GM19239 (cell line): ENCODE data around the gene ATP13A2.
A peak's percentile ranks its signal among the peaks of the same experiment; 100 is the strongest.
"Not testable (repeated sequence)": the region's sequence is repeated elsewhere in the genome, so short reads cannot be mapped to it uniquely, and the experiment has no call there.

Experiments
- DNase-seq: peaks from one replicate; pipeline ENCODE4 v3.0.0; 2011; ENCODE audit warnings: low spot score; ENCODE audit not compliant: insufficient read length
- FAIRE-seq: peaks from 2 replicates; lab custom pipeline; 2011; peaks lifted over from hg19 to GRCh38; lab: Jason Lieb, UNC

Gene ATP13A2

DNA sequence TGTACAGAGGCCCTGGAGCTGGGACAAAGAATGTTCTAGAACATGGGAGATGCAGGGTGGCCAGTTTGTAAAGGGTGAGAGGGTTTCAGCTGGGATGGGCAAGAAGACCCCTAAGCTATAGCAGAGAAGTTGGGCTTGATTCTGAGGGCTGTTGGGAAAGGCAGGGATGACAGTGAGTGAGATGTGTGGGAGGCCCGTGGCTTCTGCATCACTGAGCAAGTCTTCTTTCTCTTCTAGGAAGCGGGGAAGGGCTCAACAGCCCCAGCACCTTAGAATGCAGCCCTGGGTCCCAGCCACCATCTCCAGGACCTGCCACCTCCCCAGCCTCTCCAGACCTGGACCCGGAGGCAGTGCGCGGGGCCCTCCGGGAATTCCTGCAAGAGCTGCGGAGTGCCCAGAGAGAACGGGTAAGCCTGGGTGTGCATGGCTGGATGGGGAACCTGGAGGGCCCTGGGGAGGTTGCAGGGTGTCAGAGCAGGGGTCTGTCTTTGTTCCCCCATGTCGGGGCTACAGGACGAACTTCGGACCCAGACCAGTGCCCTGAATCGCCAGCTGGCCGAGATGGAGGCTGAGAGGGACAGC is 46.2 kb downstream of the ATP13A2 start:
- FAIRE-seq, result no peak

DNA sequence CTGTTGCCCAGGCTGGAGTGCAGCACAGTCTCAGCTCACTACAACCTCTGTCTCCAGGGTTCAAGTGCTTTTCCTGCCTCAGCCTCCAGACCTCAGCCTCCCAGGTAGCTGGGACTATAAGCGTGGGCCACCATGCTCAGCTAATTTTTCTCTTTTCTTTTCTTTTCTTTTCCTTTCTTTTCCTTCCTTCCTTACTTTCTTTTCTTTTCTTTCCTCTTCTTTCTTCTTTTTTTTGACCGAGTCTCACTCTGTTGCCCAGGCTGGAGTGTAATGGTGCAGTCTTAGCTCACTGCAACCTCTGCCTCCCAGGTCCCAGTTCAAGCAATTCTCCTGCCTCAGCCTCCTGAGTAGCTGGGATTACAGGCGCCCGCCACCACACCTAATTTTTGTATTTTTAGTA is 47.6 kb downstream of the ATP13A2 start:
- FAIRE-seq, DNase-seq: not testable (repeated sequence)

More for the DNA sequence above, 46.2 kb downstream of the ATP13A2 start:
- DNase-seq, result no peak

DNA sequence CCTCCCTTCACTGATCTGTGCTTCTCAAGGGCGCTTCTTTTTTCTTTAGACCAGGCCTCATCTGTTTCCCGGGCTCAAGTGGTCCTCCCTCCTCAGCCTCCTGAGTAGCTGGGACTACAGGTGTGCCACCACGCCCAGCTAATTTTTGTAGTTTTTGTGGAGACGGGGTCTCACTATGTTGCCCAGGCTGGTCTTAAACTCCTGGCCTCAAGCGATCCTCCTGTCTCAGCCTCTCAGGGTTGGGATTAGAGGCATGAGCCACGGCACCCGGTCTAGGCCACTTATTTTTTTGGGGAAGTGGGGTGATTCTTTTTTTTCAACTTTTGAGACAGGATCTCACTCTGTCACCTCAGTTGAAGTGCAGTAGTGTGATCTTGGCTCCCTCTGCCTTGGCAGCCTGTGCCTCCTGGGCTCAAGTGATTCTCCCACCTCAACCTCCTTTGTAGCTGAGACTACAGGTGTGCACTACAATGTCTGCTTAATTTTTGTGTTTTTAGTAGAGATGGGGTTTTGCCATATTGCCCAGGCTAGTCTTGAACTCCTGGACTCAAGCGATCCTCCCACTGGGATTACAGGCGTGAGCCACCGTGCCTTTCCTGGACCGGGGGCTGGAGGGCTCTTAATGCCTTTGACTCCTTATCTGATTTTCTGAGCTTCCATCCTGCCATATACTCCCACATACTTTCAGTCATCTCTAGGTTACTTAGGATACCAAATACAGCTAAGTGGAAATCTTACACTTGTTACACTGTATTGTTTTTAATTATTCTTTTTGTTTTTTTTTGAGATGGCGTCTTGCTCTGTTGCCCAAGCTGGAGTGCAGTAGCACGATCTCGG is 50.2 kb downstream of the ATP13A2 start:
- DNase-seq (no peak), FAIRE-seq (no peak)

DNA sequence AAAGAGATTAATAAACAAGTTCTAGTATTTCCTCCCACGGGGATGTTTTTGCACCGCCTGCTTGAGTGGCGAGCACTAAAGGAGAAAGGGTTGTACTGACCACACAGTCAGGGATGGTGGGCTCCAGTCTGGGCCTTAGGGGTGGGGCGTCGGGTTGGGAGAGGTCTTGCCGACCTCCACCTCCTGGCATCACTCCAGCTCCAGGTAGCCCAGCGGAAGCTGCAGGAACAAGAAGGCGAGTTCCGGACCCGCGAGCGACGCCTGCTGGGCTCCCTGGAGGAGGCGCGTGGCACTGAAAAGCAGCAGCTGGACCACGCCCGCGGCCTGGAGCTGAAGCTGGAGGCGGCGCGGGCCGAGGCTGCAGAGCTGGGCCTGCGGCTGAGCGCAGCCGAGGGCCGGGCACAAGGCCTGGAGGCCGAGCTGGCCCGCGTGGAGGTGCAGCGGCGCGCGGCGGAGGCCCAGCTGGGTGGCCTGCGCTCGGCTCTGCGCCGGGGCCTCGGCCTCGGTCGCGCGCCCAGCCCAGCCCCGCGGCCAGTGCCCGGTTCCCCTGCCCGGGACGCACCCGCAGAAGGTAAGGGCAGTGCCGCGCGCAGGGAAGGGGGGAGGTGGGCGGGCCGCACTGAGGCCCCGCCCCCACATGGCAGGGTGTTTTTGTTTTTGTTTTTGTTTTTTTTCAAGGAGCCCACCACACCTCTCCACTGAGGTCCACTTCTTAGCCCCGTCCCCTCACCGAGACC is 51.0 kb downstream of the ATP13A2 start:
- peak; percentile 89 for DNase-seq
- FAIRE-seq, result peak; percentile 93

DNA sequence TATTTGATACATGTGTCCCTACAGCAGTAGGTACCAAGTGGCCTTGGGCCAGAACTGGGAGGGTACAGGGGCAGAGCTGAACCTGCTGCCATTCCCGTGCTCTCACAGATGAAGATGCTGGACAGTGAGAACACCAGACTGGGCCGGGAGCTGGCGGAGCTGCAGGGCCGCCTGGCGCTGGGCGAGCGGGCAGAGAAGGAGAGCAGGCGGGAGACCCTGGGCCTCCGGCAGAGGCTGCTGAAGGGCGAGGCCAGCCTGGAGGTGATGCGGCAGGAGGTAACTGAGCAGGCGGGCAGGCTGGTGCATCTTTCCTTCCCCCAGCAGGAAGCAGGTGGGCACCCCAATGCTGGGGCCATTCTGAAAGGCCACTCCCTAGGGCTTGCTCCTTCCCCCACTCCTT is 53.3 kb downstream of the ATP13A2 start:
- no peak for FAIRE-seq
- no peak for DNase-seq

DNA sequence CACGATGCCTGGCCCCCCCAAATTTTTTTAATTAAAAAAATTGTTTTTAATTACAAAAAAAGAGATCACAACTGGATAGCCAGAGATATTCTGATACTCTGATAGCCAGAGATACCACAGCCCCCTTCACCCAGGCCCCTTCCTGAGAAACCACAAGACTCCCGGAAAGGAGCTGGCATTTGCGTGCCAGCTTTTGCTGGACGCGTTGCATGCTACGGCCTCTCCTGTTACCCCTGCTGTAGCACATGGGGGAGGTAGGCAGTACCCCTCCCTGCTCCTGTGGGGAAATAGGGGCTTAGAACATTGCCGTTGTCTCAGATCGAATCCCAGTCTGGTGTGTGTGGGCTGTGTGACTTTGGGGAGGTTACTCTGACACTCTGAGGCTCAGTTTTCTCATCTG is 54.0 kb downstream of the ATP13A2 start:
- FAIRE-seq, result no peak
- no peak for DNase-seq

DNA sequence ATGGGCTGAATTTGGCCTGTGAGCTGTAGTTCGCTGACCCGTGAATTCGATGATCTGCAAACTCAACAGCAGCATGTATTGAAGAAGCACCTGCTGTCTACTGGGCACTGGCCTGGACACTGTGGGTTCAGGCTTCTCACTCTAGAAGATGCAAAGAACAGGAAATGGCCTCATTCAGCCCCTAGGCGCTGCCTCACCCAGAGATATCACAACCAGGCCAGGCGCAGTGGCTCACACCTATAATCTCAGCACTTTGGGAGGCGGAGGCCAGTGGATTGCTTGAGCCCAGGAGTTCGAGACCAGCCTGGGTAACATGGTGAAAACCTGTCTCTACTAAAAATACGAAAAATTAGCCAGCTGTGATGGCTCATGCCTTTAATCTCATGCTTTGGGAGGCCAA is 55.0 kb downstream of the ATP13A2 start:
- DNase-seq, result no peak

DNA sequence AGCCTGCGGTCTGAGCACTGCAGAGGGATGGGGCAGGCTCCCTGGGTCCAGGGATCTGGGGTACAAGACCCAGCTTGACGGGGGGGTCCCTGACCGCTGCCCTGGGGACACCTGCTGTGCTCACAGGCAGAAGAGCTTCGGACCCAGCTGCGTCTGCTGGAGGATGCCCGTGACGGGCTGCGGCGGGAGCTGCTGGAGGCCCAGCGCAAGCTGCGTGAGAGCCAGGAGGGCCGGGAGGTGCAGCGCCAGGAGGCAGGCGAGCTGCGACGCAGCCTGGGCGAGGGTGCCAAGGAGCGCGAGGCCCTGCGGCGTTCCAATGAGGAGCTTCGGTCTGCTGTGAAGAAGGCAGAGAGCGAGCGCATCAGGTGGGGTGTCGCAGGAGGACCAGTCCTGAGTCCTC is 56.5 kb downstream of the ATP13A2 start:
- no peak for DNase-seq
- no peak for FAIRE-seq

More for the DNA sequence above, 55.0 kb downstream of the ATP13A2 start:
- no peak for FAIRE-seq

DNA sequence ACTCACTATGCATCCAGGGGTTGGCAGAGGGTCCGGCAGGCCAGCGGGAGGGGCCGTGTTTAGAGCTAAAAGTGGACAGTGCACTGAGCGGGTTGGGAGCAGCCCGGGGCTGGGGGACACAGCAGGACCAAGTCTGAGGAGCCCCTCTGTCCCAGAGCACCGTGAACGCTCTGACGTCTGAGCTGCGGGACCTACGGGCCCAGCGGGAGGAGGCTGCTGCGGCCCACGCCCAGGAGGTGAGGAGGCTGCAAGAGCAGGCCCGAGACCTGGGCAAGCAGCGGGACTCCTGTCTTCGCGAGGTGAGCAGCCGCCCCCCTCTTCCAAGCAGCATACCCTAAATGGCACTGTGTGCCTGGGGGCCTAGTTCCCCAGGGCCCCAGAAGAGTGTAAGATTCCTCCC is 57.1 kb downstream of the ATP13A2 start:
- no peak for FAIRE-seq
- DNase-seq, result no peak

DNA sequence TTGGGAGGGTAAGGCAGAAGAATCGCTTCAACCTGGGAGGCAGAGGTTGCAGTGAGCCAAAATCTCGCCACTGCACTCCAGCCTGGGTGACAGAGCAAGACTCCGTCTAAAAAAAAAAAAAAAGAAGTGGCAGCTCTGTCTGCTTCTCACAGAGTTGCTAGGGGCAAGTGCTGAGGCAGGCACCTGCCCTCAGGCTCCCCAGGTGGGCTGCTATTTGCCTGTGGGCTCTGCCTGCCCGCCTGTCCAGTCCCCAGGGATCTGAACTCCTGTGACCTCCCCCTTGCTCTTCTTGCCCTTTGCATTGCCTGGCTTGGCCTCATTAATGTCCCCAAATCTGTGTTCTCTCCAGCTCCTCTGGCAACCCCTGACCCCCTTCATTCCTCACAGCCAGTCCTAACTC is 59.4 kb downstream of the ATP13A2 start:
- FAIRE-seq, result not testable (repeated sequence)

DNA sequence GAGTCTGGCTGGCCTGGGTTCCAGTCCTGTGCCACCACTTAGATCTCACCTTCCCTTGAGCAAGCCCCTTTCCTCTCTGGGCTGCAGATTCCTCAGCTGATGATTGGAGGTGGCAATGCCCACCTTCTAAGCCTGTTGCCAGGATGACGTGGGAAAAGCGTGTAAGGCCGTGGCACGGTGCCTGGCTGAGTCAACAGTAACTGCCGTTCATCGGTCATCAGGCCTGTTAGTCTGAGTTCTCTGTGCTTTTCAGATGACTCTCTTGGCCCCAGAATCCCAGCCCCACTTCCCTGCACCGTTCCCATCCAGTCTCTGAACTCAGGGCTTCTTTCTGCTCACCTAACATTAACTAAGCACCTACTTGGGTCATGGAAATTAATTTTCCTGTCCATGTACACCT is 62.7 kb downstream of the ATP13A2 start:
- FAIRE-seq, result peak; percentile 4
- DNase-seq, result not testable (repeated sequence)

More for the DNA sequence above, 59.4 kb downstream of the ATP13A2 start:
- DNase-seq, result not testable (repeated sequence)

DNA sequence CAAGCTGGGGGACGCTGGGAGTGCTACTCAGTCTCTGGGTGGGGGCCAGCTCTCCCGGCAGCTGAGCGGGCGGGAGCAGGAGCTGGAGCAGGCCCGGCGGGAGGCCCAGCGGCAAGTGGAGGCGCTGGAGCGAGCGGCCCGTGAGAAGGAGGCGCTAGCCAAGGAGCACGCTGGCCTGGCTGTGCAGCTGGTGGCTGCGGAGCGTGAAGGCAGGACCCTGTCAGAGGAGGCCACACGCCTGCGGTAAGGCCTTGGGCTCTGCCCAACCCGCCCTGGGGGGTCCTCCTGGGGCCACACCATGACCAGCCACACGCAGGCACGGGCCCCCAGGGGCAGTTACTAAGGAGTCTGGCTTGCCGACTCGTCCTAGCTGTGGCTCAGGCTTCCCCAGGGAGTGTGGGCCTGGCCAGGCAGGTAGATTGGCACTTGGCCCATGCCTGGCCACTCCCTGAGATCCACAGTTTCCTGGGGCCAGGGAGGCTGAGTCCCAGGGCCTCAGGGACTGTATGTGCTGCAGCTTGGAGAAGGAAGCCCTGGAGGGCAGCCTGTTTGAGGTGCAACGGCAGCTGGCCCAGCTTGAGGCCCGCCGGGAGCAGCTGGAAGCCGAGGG is 63.3 kb downstream of the ATP13A2 start:
- DNase-seq, FAIRE-seq: not testable (repeated sequence)

DNA sequence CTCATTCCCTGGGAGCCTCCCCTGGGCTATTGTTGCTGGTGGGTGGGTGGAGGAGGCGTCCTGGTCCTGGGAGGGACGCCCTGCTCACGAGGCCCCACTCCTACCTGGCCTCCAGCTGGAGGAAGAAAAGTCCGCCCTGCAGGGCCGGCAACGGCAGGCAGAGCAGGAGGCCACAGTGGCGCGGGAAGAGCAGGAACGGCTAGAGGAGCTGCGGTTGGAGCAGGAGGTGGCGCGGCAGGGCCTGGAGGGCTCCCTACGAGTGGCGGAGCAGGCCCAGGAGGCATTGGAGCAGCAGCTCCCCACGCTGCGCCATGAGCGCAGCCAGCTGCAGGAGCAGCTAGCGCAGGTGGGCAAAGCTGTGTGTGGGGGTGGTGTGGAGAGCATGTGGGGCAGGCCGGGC is 65.1 kb downstream of the ATP13A2 start:
- DNase-seq, result no peak
- no peak for FAIRE-seq

DNA sequence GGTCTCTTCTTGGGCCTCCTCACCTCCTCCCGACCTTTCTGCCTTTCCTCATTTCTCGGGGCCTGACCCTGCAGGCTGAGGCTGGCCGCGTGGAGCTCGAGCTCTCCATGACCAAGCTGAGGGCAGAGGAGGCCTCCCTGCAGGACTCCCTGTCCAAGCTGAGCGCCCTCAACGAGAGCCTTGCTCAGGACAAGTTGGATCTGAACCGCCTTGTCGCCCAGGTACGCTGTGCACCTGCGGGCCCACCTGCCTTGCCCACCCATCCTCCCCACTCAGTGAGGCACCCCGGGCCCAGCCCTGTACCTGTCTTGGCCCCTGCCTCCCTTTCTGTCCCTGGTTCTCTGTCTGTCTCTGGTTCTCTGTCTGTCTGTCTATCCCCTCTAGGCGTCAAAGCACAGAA is 65.5 kb downstream of the ATP13A2 start:
- not testable (repeated sequence) for DNase-seq, FAIRE-seq

DNA sequence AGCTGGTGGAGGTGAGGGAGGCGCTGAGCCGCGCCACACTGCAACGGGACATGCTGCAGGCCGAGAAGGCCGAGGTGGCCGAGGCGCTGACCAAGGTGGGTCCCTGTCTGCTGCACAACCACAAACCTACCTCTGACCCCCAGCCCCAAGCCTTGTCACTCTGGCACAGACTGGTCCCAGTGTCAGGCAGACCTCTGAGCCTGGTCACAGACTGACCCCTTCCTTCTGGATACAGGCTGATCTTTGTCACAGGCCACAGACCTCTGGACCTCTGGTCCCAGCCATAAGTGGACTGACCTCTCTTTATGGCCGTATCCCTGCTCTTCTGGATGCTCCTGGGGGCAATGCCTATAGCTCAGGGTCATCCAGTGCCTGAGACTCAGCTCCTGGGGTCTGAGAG is 66.2 kb downstream of the ATP13A2 start:
- not testable (repeated sequence) for FAIRE-seq, DNase-seq

DNA sequence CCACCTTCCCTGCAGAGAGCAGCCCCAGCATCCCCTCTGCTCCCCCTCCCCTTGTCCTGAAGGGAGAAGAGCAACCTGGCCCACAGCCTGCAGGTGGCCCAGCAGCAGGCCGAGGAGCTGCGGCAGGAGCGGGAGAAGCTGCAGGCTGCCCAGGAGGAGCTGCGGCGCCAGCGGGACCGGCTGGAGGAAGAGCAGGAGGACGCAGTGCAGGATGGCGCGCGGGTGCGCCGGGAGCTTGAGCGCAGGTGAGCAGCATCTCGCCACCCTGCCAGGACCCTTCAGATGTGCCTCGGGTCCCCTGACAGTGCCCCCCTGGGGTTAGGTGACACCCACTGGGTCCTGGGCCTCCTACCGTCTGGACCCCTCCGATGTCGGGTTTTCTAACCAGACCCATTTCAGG is 67.7 kb downstream of the ATP13A2 start:
- FAIRE-seq (no peak), DNase-seq (no peak)

DNA sequence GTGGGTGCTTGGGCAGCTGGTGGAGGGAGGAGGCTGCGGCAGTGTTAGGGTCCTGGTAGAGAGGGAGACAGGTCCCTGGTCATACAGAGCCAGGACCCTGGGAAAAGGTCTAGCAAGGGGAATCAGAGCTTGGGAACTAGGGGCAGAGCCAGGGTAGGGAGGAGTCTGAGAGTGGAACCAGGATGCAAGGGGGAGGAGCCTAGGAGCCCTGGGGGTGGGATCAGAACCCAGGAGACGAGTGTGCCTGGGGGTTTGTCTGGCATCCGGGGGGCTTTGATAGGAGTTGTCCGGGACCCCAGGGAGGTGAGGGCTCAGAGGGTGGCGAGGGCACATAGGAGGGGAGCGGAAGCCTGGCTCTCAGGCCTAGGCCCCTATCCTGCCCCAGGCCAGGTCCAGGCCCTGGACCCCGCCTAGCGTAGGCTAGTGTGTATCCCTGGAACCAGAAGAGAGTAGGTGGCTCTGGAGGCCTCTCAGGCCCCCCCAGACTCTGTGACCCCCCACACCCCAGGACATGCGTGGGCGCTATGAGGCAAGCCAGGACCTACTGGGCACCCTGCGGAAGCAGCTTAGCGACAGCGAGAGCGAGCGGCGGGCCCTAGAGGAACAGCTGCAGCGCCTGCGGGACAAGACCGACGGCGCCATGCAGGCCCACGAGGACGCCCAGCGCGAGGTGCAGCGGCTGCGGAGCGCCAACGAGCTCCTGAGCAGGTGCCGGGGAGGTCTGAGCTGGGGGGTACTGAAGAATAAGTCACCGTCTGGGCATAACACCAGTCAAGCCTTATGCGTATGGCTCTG is 72.1 kb downstream of the ATP13A2 start:
- FAIRE-seq, DNase-seq: not testable (repeated sequence)

DNA sequence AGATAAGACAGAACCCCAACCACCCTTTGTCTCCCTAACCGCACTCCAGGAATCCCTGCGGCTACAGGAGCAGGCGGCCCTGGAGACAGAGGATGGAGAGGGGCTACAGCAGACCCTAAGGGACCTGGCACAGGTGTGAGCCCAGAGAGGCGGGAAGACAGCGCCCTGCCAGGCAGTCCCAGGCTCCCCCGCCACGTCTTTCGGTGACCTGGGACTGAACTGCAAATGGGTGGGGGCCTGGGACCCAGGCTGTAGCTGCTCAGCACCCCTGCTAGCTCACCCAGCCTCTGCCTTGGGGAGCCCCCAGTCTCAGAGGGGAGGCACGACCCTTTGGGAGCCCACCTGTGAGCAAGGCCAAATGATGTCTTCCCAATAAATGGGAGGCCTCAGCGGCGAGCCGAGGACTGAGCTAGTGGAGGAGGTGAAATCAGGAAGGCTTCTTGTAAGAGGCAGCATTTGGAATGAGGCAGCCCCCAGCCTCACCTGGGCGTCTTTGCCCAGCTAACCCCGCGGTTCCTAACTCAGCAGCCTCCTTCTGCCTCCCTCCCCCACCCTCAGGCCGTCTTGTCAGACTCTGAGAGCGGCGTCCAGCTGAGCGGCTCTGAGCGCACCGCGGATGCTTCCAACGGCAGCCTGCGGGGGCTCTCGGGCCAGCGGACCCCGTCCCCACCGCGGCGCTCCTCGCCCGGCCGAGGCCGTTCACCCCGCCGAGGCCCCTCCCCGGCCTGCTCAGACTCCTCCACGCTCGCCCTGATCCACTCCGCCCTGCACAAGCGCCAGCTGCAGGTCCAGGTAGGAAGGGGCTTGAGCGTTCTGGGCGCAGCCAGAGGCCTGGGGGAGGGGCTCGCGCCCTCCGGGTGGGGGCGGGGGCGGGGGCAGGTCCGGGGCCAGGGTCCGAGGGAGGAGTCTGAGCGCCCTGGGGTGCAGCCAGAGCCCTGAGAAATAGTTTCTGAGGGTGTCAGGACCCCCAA is 73.1 kb downstream of the ATP13A2 start:
- FAIRE-seq (no peak), DNase-seq (no peak)

DNA sequence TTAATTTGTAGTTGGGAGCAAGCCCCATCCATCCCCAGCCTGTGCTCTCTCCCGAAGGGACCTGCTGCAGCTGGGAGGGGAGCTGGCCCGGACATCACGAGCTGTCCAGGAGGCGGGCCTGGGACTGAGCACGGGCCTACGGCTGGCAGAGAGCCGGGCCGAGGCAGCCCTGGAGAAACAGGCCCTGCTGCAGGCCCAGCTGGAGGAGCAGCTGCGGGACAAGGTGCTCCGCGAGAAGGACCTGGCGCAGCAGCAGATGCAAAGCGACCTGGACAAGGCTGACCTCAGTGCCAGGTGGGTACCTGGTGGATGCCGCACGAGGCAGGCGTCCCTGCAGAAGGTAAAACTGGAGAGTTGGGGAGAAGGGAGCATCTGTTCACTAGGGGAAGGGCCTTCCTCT is 75.1 kb downstream of the ATP13A2 start:
- not testable (repeated sequence) for FAIRE-seq, DNase-seq
